ENCODE results near the gene ARAP1.

Gene ARAP1

DNA sequence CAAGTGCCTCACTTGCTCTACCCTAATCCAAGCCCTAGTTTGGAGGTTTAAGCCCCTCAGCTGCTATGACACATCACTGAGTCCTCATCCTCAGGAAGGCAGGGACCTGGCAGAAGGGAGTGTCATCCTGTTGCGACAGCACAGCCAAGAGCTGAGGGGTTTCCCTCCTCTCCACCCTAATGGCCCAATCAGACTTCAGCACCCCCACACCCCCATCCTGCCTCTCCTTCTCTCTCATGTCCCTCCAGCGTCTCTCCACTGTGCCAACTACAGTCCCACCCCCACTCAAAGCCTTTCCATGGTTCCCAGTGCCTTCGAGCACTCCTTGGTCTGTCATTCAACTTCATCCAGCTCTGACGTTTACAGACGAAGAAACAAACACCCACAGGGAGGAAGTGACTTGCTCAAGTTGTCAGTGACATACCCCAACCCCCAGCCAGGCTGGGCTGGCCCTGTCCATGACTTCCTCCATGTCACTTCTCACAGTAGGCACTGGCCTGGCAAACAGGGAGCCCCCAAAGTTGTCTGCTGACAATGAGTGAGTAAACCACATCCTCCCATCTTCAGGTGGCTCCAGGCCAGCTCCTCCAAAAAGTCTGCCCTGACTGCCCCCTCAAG is 15.6 kb downstream of the ARAP1 start:
- H3K4me3 ChIP-seq (ENCODE audit: low read depth, low read length) = peak overlapping the region; percentile 41
- peak; percentile 99 for DNase-seq (ENCODE audit: low read depth)
- TF ChIP-seq POLR2A (IDR thresholded peaks at IDR 0.05; ENCODE audit: extremely low read depth, insufficient read length) (no peak), MYC (IDR thresholded peaks at IDR 0.05; ENCODE audit: low read depth, low read length) (peak; percentile 37; the same call in 1 of the 2 replicates)
- TF ChIP-seq, protein P1, sequence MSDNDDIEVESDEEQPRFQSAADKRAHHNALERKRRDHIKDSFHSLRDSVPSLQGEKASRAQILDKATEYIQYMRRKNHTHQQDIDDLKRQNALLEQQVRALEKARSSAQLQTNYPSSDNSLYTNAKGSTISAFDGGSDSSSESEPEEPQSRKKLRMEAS (IDR thresholded peaks at IDR 0.05; ENCODE audit: low read depth, low read length) = peak; percentile 47

DNA sequence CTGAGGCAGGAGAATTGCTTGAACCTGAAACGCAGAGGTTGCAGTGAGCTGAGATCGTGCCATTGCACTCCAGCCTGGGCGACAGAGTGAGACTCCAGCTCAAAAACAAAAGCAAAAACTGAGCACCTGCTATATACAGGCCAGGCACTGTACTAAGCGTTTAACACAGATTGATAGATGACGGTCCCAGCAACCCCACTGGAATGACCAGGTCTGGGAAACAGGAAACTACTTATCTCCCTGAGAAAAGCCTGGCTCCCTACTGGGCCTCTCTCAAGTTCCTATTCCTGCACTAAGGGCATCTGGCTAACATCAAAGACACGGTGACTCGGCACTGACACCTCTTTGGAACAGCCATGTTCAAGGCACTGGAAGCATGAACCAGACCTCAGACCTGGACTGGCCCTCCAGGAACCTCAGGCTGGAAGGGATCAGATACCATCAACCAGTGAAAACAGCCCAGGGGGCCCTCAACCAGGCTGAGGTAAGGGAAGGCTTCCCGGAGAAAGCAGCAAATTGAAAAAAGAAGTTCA is 16.6 kb downstream of the ARAP1 start:
- TF ChIP-seq, protein P1 (IDR thresholded peaks at IDR 0.05; ENCODE audit: low read depth, low read length) = no peak
- TF ChIP-seq, protein P2, sequence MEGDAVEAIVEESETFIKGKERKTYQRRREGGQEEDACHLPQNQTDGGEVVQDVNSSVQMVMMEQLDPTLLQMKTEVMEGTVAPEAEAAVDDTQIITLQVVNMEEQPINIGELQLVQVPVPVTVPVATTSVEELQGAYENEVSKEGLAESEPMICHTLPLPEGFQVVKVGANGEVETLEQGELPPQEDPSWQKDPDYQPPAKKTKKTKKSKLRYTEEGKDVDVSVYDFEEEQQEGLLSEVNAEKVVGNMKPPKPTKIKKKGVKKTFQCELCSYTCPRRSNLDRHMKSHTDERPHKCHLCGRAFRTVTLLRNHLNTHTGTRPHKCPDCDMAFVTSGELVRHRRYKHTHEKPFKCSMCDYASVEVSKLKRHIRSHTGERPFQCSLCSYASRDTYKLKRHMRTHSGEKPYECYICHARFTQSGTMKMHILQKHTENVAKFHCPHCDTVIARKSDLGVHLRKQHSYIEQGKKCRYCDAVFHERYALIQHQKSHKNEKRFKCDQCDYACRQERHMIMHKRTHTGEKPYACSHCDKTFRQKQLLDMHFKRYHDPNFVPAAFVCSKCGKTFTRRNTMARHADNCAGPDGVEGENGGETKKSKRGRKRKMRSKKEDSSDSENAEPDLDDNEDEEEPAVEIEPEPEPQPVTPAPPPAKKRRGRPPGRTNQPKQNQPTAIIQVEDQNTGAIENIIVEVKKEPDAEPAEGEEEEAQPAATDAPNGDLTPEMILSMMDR (IDR thresholded peaks at IDR 0.05; ENCODE audit: low read depth, low read length) = no peak
- DNase-seq (ENCODE audit: low read depth) = peak; percentile 69
- H3K4me3 ChIP-seq (ENCODE audit: low read depth, low read length) = peak overlapping the region; percentile 17

DNA sequence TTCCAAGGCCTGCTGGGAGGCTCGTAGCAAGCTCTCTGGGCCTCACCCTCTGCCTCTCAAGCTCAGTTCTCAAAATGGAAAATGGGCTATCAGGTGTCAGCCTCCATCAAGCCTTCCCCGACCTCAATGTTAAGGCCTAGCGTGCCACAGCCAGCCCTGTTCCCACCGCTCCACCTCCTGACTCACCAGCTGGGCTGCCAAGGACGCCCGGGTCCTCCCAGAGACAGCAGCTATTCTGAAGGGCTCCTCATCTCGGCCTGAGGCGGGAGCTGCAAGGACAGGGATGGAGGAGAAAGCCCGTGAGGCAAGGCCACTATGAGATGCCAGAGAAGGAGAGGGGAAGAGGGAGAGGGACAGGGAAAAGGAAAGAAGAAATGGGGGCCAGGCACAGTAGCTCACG is 19.9 kb downstream of the ARAP1 start:
- TF ChIP-seq POLR2A (IDR thresholded peaks at IDR 0.05; ENCODE audit: extremely low read depth, insufficient read length) (no peak), MYC (IDR thresholded peaks at IDR 0.05; ENCODE audit: low read depth, low read length) (no peak)
- TF ChIP-seq, protein P2 (IDR thresholded peaks at IDR 0.05; ENCODE audit: low read depth, low read length) = no peak
- TF ChIP-seq, protein P1 (IDR thresholded peaks at IDR 0.05; ENCODE audit: low read depth, low read length) = no peak
- H3K4me3 ChIP-seq (ENCODE audit: low read depth, low read length) = no peak overlapping the region
- no peak for DNase-seq (ENCODE audit: low read depth)

DNA sequence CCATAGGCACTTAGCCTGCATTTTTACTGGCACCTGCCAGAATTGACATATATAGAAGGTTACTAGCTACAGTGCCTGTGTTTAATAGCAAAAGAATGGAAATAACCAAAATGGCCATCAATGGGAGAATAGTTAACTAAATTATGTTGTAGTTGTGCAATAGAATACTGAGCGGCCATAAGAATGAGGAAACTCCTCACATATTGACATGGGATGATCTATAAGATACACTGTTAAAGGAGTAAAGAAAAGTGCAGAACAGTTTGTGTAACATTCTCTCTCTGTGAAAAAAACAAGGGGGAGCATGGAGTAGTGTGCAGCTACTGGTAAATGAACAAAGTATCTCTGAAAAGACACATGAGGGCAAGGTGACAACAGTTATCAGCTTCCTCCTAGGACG is 21.5 kb downstream of the ARAP1 start:
- H3K4me3 ChIP-seq (ENCODE audit: low read depth, low read length) = no peak overlapping the region
- TF ChIP-seq, protein P1 (IDR thresholded peaks at IDR 0.05; ENCODE audit: low read depth, low read length) = no peak
- TF ChIP-seq, protein P2 (IDR thresholded peaks at IDR 0.05; ENCODE audit: low read depth, low read length) = no peak
- no peak for TF ChIP-seq POLR2A (IDR thresholded peaks at IDR 0.05; ENCODE audit: extremely low read depth, insufficient read length)
- no peak for TF ChIP-seq MYC (IDR thresholded peaks at IDR 0.05; ENCODE audit: low read depth, low read length)
- peak; percentile 46 for DNase-seq (ENCODE audit: low read depth)

DNA sequence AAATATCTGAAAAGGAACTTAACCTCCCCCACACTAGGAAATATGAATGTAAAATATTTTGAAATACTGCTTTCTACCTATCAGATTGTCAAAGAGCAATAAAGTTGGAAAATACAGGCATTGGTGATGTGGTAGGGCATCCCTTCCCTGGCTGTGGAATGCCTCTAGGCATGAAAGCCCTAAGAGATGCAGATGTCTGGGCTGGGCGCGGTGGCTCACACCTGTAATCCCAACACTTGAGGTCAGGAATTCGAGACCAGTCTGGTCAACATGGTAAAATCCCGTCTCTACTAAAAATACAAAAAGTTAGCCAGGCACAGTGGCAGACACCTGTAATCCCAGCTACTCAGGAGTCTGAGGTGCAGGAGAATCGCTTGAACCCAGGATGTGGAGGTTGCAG is 22.0 kb downstream of the ARAP1 start:
- TF ChIP-seq POLR2A (IDR thresholded peaks at IDR 0.05; ENCODE audit: extremely low read depth, insufficient read length) (no peak), MYC (IDR thresholded peaks at IDR 0.05; ENCODE audit: low read depth, low read length) (no peak)
- TF ChIP-seq, protein P1 (IDR thresholded peaks at IDR 0.05; ENCODE audit: low read depth, low read length) = no peak
- TF ChIP-seq, protein P2 (IDR thresholded peaks at IDR 0.05; ENCODE audit: low read depth, low read length) = no peak
- DNase-seq (ENCODE audit: low read depth) = no peak
- H3K4me3 ChIP-seq (ENCODE audit: low read depth, low read length) = no peak overlapping the region

DNA sequence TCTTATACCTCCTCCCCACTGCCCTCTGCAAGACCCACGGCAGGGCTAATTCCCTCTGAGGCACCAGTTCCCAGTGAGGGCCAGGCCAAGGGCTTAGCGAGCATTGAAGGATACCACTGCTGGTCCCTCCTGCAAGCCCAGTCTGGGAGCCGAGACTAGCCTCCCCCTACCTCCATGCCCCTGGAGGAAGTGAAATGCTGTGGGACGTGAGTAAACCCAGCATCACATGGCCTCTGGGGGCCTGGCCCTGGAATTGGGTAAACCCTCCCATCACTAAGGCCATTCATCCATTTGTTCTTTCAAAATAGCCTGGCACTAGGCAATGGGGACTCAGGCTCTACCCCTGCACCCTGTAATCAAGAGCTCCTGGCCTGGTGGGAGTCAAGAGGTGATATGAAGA is 24.7 kb downstream of the ARAP1 start:
- TF ChIP-seq, protein P1 (IDR thresholded peaks at IDR 0.05; ENCODE audit: low read depth, low read length) = no peak
- TF ChIP-seq, protein P2 (IDR thresholded peaks at IDR 0.05; ENCODE audit: low read depth, low read length) = no peak
- TF ChIP-seq POLR2A (IDR thresholded peaks at IDR 0.05; ENCODE audit: extremely low read depth, insufficient read length) = no peak
- no peak for TF ChIP-seq MYC (IDR thresholded peaks at IDR 0.05; ENCODE audit: low read depth, low read length)
- peak; percentile 68 for DNase-seq (ENCODE audit: low read depth)
- no peak overlapping the region for H3K4me3 ChIP-seq (ENCODE audit: low read depth, low read length)
